Measurements from ENCODE around the gene HAS3. TPM values are rescaled to one million over a fixed set of nuclear protein-coding genes. Genes with fewer than 3 reads are reported as not detected.

HAS3 gene
- polyA plus RNA-seq, 1 donor (not counting 4 experiments of a cell fraction or from before 2014, with no cell fraction given): 132 TPM

DNA sequence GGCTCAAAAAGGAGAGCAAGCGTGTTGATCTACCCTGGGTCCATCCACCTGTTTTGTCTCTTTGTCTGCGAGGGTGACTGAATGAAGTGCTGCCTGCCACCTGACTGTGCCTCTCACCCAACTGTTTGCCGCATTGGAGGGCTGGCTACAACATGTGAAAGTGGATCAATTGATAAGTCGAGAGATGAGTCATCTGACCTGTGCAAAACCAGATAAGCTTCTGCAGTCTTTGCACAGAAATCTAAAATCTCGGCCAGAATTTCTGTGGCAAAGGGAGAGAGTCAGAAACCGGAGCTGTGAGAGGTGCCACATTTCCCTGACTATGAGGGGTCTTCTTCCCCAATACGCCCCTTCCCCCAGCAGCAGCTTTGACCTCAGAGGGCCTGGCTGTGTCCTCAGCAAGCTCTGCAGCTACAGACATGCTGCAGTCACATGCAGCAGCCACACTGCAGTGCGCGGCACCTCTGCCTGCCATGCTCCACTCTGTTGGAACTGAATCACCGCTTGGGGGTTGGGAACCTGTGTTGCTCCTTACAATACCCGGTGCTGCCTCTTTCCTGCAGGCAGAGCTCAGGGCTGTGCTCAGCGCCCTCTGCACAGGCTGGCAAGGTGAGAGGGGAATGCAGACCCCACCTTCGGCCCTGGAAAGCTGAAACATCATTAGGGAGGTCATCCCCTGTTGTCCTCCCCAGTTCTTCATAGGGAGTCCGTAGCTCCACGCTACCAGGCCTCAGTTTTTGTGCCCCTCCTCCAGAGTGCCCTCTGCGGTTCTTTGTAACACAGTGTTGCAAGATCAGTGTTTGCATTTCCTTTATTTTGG lies 16.2 kb upstream of the HAS3 start:
- Histone ChIP-seq H3K4me3 (ENCODE audit: control insufficient read depth in 2 of 3, extremely low read depth in 1 of 3, insufficient read depth in 2 of 3, low read depth in 1 of 3, low read length in 3 of 3) (no peak overlapping the region), H4K20me1 (ENCODE audit: control insufficient read depth, extremely low read depth, insufficient read depth, low read length) (no peaks in the 10 kb centered on the region), H3K9me1 (ENCODE audit: control insufficient read depth, extremely low read depth, insufficient read depth, low read length) (no peaks in the 10 kb centered on the region), H3K4me1 (ENCODE audit: control insufficient read depth, extremely low read depth, insufficient read depth, low read length) (peaks cover 18% of the 10 kb centered on the region), H3K4me2 (ENCODE audit: control insufficient read depth, extremely low read depth, insufficient read depth, low read depth, low read length) (peak overlapping the region; percentile 56), H3K36me3 (ENCODE audit: control insufficient read depth in 2 of 2, extremely low read depth in 1 of 2, insufficient read depth in 2 of 2, low read length in 2 of 2) (no peaks in the 10 kb centered on the region), H3K27ac (ENCODE audit: control insufficient read depth, insufficient read depth, low read length) (peak overlapping the region; percentile 23), H3K9me3 (ENCODE audit: control insufficient read depth, low read depth, low read length) (no peaks in the 10 kb centered on the region), H2AFZ (ENCODE audit: control insufficient read depth, low read length) (peak overlapping the region; percentile 38), H3K79me2 (ENCODE audit: control insufficient read depth, insufficient read depth, low read length) (no peaks in the 10 kb centered on the region), H3K9ac (ENCODE audit: control insufficient read depth, extremely low read depth, insufficient read depth, low read length) (no peak overlapping the region), H3K27me3 (ENCODE audit: control insufficient read depth, extremely low read depth, insufficient read depth, low read length) (no peaks in the 10 kb centered on the region)
- dilution Hi-C loops (cut with MboI; ENCODE audit: extremely low pct_ligation_motif_present, low sequenced_read_pairs): no loop called here
- DNase-seq (ENCODE audit: low read depth, low spot score): no peak
- FAIRE-seq: peak; percentile 53
- TF ChIP-seq, protein P1, sequence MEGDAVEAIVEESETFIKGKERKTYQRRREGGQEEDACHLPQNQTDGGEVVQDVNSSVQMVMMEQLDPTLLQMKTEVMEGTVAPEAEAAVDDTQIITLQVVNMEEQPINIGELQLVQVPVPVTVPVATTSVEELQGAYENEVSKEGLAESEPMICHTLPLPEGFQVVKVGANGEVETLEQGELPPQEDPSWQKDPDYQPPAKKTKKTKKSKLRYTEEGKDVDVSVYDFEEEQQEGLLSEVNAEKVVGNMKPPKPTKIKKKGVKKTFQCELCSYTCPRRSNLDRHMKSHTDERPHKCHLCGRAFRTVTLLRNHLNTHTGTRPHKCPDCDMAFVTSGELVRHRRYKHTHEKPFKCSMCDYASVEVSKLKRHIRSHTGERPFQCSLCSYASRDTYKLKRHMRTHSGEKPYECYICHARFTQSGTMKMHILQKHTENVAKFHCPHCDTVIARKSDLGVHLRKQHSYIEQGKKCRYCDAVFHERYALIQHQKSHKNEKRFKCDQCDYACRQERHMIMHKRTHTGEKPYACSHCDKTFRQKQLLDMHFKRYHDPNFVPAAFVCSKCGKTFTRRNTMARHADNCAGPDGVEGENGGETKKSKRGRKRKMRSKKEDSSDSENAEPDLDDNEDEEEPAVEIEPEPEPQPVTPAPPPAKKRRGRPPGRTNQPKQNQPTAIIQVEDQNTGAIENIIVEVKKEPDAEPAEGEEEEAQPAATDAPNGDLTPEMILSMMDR (optimal IDR thresholded peaks at IDR 0.05 in 1 of 3, IDR thresholded peaks at IDR 0.05 in 1 of 3, conservative IDR thresholded peaks at IDR 0.05 in 1 of 3; ENCODE audit: extremely low read depth in 1 of 3, insufficient read depth in 2 of 3, low read length in 3 of 3): peak; percentile 8 to 11 (median 10)
- no peak for TF ChIP-seq EZH2 (IDR thresholded peaks at IDR 0.05; ENCODE audit: low read length)

DNA sequence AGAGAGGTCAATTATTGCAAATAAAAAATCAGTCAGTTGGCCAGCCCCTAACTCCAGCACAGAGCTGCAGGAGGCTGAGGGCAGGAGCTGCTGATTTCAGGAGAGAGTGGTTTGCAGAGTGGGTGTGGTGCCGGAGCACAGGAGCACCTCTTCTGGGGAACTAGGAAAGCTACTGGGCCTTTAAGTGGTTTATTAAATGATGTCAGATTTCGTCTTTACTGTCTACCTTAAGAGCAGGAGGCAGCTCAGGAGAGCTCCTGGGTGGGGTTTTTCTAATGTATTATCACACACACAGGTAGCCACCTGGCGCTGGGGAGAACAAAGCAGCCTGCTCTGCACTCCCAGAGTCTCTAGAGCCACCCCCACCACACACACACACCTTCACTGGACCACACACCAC lies 11.5 kb upstream of the HAS3 start:
- FAIRE-seq: no peak
- dilution Hi-C loops (cut with MboI; ENCODE audit: extremely low pct_ligation_motif_present, low sequenced_read_pairs): no loop called here

More for the DNA sequence above, 11.5 kb upstream of the HAS3 start:
- no peak overlapping the region for H3K27ac ChIP-seq (ENCODE audit: control insufficient read depth, insufficient read depth, low read length)
- H4K20me1 ChIP-seq (ENCODE audit: control insufficient read depth, extremely low read depth, insufficient read depth, low read length): no peaks in the 10 kb centered on the region
- peaks cover 19% of the 10 kb centered on the region for H3K4me1 ChIP-seq (ENCODE audit: control insufficient read depth, extremely low read depth, insufficient read depth, low read length)
- no peaks in the 10 kb centered on the region for H3K9me1 ChIP-seq (ENCODE audit: control insufficient read depth, extremely low read depth, insufficient read depth, low read length)
- H3K9me3 ChIP-seq (ENCODE audit: control insufficient read depth, low read depth, low read length): no peaks in the 10 kb centered on the region
- H3K9ac ChIP-seq (ENCODE audit: control insufficient read depth, extremely low read depth, insufficient read depth, low read length): no peak overlapping the region
- no peak for DNase-seq (ENCODE audit: low read depth, low spot score)
- no peaks in the 10 kb centered on the region for H3K79me2 ChIP-seq (ENCODE audit: control insufficient read depth, insufficient read depth, low read length)
- H2AFZ ChIP-seq (ENCODE audit: control insufficient read depth, low read length): no peak overlapping the region
- no peaks in the 10 kb centered on the region for H3K27me3 ChIP-seq (ENCODE audit: control insufficient read depth, extremely low read depth, insufficient read depth, low read length)
- no peak overlapping the region for H3K4me2 ChIP-seq (ENCODE audit: control insufficient read depth, extremely low read depth, insufficient read depth, low read depth, low read length)
- H3K36me3 ChIP-seq (ENCODE audit: control insufficient read depth in 2 of 2, extremely low read depth in 1 of 2, insufficient read depth in 2 of 2, low read length in 2 of 2): no peaks in the 10 kb centered on the region
- H3K4me3 ChIP-seq (ENCODE audit: control insufficient read depth in 2 of 3, extremely low read depth in 1 of 3, insufficient read depth in 2 of 3, low read depth in 1 of 3, low read length in 3 of 3): no peak overlapping the region
- no peak for TF ChIP-seq EZH2 (IDR thresholded peaks at IDR 0.05; ENCODE audit: low read length)
- TF ChIP-seq, protein P1 (optimal IDR thresholded peaks at IDR 0.05 in 1 of 3, IDR thresholded peaks at IDR 0.05 in 1 of 3, conservative IDR thresholded peaks at IDR 0.05 in 1 of 3; ENCODE audit: extremely low read depth in 1 of 3, insufficient read depth in 2 of 3, low read length in 3 of 3): no peak
